ENCODE results near the gene SLC12A3.

SLC12A3 gene

GRCh38 chr16:56895813-56896212, 30.8 kb downstream of the SLC12A3 start:
- DNase-seq, result no peak

- DNase-seq, result no peak
Measured at GRCh38 chr16:56896244-56896643, 31.2 kb downstream of the SLC12A3 start.

- no peak for DNase-seq
Measured at GRCh38 chr16:56897026-56897799, 32.2 kb downstream of the SLC12A3 start.

- DNase-seq, result no peak
Measured at GRCh38 chr16:56898847-56899246, 33.8 kb downstream of the SLC12A3 start.

GRCh38 chr16:56903866-56904265, 38.9 kb downstream of the SLC12A3 start:
- no peak for DNase-seq

GRCh38 chr16:56907401-56907800, 42.4 kb downstream of the SLC12A3 start:
- DNase-seq, result no peak

- DNase-seq, result no peak
Measured at GRCh38 chr16:56909527-56909979, 44.5 kb downstream of the SLC12A3 start.

- DNase-seq, result no peak
Measured at GRCh38 chr16:56910112-56910511, 45.1 kb downstream of the SLC12A3 start.

GRCh38 chr16:56910654-56911539, 45.9 kb downstream of the SLC12A3 start:
- no peak for DNase-seq

GRCh38 chr16:56911771-56912571, 47.0 kb downstream of the SLC12A3 start:
- DNase-seq, result no peak

- no peak for DNase-seq
Measured at GRCh38 chr16:56912746-56913708, 48.0 kb downstream of the SLC12A3 start.

- no peak for DNase-seq
Measured at GRCh38 chr16:56914896-56915295, 49.9 kb downstream of the SLC12A3 start.

GRCh38 chr16:56915336-56916119, 50.5 kb downstream of the SLC12A3 start:
- DNase-seq, result no peak

- DNase-seq, result no peak
Measured at GRCh38 chr16:56916571-56917403, 51.8 kb downstream of the SLC12A3 start.

- no peak for DNase-seq
Measured at GRCh38 chr16:56918467-56919012, 53.5 kb downstream of the SLC12A3 start.

GRCh38 chr16:56919099-56919800, 54.2 kb downstream of the SLC12A3 start:
- no peak for DNase-seq

- no peak for DNase-seq
Measured at GRCh38 chr16:56921571-56921970, 56.6 kb downstream of the SLC12A3 start.

GRCh38 chr16:56923481-56924091, 58.6 kb downstream of the SLC12A3 start:
- DNase-seq, result no peak

Data from T-helper 9 cell (primary cell).